Colonic mucosa (tissue), 4 donors: Measurements from ENCODE around the gene SPC24. TPM values are rescaled to one million over a fixed set of nuclear protein-coding genes. Genes with fewer than 3 reads are reported as not detected.

Experiments
- DNase-seq: peaks from one replicate; pipeline ENCODE4 v3.0.0-alpha.2; 2020
- H3K27ac ChIP-seq: fragments of 200-600 bp; one replicate; pipeline ENCODE4 v1.8.0; 2021
- H3K27me3 ChIP-seq: fragments of 200-600 bp; one replicate; pipeline ENCODE4 v1.8.0; 2021
- H3K36me3 ChIP-seq: fragments of 200-600 bp; one replicate; pipeline ENCODE4 v1.8.0; 2021
- H3K4me1 ChIP-seq: fragments of 200-600 bp; one replicate; pipeline ENCODE4 v1.8.0; 2021; ENCODE audit warnings: mild to moderate bottlenecking
- H3K4me3 ChIP-seq: fragments of 200-600 bp; one replicate; pipeline ENCODE4 v1.8.0; 2021
- H3K9ac ChIP-seq, 2 donors: one replicate each; pipeline ENCODE4 v1.7.0; 2013; ENCODE audit warnings: control low read depth in 2 of 2, low read depth in 2 of 2, low read length in 2 of 2
- H3K9me3 ChIP-seq: fragments of 200-600 bp; one replicate; pipeline ENCODE4 v1.8.0; 2021
- intact Hi-C: fragments of 100-400 bp; cut with DNase I; formaldehyde crosslinking; loops from one replicate; pipeline ENCODE4 v1.14.1; 2022
- total RNA-seq, 2 donors: library from RNA; stranded (reverse); fragmentation: NEBNext Ultra II Directional in 1 of 2; extraction: Animal tissue kit (Norgen Biotek cat#: 25700) in 1 of 2; gene quantifications; one replicate each; pipeline ENCODE4 v1.2.1, GENCODE V29; 2021
- TF ChIP-seq, protein P1 (sequence below): fragments of 200-600 bp; IDR thresholded peaks from one replicate; pipeline ENCODE4 v1.8.0; 2022; ENCODE audit warnings: antibody characterized with exemption, mild to moderate bottlenecking
- donor health status: healthy.
- donor health status: DM: no; HTN: no; CAD: no.
- donor health status: DM: no; HTN: no; CAD: no.

The SPC24 gene
- total RNA-seq, 2 donors from 2014 or later = 9.4 to 47.6 TPM

DNA sequence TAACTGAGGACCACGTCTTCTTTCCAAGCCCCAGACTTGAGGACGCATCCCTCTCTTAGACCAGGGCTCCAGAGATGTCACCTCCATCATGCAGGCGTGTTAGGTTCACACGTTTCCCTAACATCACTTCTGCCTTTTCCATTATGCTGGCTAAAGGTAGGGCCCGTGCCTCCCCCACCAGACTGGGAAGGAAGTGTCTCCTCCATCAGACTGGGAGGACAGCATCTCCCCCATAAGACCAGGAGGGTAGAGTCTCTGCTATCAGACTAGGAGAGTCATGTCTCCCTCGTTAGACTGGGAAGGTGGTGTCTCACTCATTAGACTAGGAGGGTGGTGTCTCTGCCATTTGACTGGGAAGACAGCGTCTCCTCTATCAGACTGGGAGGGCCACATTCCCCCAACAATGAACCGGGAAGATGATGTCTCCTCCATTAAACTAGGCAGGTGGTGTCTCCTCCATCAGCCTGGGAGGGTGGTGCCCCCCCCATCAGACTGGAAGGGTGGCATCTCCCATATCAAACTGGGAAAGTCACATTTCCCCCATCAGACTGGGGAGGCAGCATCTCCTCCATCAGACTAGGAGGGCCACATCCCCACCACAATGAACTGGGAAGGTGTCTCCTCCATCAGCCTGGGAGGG is 18.1 kb upstream of the SPC24 start:
- Histone ChIP-seq H3K27ac (no peak overlapping the region), H3K9ac (no peak overlapping the region), H3K36me3 (no peaks in the 10 kb centered on the region), H3K9me3 (no peaks in the 10 kb centered on the region), H3K4me3 (no peak overlapping the region), H3K27me3 (no peaks in the 10 kb centered on the region), H3K4me1 (no peaks in the 10 kb centered on the region)
- TF ChIP-seq, protein P1, sequence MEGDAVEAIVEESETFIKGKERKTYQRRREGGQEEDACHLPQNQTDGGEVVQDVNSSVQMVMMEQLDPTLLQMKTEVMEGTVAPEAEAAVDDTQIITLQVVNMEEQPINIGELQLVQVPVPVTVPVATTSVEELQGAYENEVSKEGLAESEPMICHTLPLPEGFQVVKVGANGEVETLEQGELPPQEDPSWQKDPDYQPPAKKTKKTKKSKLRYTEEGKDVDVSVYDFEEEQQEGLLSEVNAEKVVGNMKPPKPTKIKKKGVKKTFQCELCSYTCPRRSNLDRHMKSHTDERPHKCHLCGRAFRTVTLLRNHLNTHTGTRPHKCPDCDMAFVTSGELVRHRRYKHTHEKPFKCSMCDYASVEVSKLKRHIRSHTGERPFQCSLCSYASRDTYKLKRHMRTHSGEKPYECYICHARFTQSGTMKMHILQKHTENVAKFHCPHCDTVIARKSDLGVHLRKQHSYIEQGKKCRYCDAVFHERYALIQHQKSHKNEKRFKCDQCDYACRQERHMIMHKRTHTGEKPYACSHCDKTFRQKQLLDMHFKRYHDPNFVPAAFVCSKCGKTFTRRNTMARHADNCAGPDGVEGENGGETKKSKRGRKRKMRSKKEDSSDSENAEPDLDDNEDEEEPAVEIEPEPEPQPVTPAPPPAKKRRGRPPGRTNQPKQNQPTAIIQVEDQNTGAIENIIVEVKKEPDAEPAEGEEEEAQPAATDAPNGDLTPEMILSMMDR = no peak
- intact Hi-C loops = no loop called here
- no peak for DNase-seq

DNA sequence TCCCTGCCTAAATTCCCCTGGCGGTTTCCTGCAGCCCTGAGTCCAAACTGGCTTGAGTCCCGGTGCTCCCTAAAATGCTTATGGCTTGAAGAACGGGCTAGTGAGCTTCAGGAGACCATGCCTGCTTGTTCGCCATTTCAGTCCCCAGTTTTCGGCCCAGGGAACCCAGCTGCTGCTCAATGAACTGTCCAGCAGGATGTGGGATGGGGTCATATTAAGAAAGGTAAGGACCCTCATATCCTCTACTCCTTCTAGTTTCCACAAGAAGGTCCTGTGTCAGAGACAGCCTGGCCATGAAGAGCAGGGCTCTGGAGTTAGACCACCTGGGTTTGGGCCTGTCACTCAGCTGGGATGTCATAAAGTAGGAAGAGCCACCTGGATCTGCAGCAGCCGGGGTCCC is 17.0 kb upstream of the SPC24 start:
- Histone ChIP-seq H3K9ac (no peak overlapping the region), H3K9me3 (no peaks in the 10 kb centered on the region), H3K27me3 (no peaks in the 10 kb centered on the region), H3K27ac (no peak overlapping the region), H3K4me3 (no peak overlapping the region), H3K4me1 (no peaks in the 10 kb centered on the region), H3K36me3 (no peaks in the 10 kb centered on the region)
- intact Hi-C loops = no loop called here
- TF ChIP-seq, protein P1 = no peak
- no peak for DNase-seq

DNA sequence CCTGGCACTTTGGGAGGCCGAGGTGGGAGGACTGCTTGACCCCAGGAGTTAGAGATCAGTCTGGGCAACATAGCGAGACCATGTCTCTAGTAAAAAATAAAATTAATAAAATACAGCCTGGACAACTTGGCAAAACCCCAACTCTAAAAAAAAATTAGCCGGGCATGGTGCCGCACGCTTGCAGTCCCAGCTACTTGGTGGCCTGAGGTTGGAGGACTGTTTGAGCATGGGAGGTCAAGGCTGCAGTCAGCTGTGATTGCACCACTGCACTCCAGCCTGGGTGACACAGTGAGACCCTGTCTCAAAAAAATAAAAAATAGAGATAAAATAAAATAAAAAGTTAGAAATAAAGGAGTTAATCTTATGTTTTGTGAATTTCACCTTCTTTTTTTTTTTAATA is 15.6 kb upstream of the SPC24 start:
- intact Hi-C loops = no loop called here
- Histone ChIP-seq H3K9me3 (no peaks in the 10 kb centered on the region), H3K4me1 (no peaks in the 10 kb centered on the region), H3K4me3 (no peak overlapping the region), H3K9ac (no peak overlapping the region), H3K27ac (no peak overlapping the region), H3K36me3 (no peaks in the 10 kb centered on the region), H3K27me3 (no peaks in the 10 kb centered on the region)
- TF ChIP-seq, protein P1 = no peak
- DNase-seq = no peak

DNA sequence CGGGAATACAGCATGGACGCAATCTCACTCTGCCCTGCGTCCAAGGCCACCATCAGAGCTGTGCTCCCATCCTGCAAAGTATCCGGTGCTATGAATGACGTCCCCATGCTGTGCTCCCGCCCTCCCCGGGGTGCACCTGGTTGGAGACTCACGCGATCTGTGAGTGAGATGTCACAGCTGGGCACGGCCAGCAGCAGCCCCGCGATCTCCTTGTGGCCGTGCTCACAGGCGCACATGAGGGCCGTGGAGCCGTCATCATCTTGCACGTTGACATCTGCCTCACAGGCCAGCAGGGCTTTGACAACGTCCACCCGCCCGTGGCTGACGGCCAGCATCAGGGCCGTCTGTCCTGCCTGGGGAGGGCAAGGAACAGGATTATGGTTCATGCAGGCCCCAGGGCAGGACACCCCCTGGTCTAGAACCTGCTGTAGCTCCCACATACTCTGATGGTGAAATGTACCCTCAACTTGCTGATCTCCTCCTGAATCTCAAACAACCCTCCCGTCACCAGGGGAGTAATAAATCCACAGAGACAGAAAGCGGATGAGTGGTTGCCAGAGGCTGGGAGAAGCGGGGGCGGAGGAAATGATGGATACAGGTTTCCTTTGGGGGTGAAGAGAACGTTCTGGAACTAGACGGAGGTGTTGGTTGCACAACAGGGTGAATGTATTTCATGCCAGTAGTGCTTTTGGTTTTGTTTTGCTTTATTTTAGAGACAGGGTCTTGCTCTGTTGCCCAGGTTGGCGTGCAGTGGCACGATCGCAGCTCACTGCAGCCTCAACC is 14.5 kb upstream of the SPC24 start:
- intact Hi-C loops = no loop called here
- DNase-seq = no peak

DNA sequence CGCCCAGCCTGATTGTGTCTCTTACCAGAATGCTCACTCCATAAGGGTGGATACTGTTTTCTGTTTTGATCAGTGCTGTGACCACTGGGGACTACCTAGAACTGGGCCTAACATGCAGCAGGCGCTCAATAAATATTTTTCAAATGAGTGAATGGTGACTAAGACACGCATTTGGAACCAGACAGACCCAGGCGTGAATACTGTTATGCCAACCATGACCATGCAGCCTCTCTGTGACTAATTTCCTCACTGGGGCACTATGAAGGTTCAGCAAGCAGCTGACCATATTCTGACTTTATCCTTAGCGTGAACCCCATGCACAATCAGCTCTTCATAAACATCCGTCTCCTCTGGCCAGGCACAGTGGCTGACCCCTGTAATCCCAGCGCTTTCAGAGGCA is 13.0 kb upstream of the SPC24 start:
- Histone ChIP-seq H3K36me3 (no peaks in the 10 kb centered on the region), H3K27ac (no peak overlapping the region), H3K9me3 (no peaks in the 10 kb centered on the region), H3K4me1 (no peaks in the 10 kb centered on the region), H3K27me3 (no peaks in the 10 kb centered on the region), H3K9ac (no peak overlapping the region), H3K4me3 (no peak overlapping the region)
- TF ChIP-seq, protein P1 = no peak
- no peak for DNase-seq
- intact Hi-C loops = no loop called here

More for the DNA sequence above, 14.5 kb upstream of the SPC24 start:
- no peak overlapping the region for H3K9ac ChIP-seq
- no peak overlapping the region for H3K27ac ChIP-seq
- no peaks in the 10 kb centered on the region for H3K27me3 ChIP-seq
- no peaks in the 10 kb centered on the region for H3K36me3 ChIP-seq
- no peaks in the 10 kb centered on the region for H3K9me3 ChIP-seq
- H3K4me1 ChIP-seq = no peaks in the 10 kb centered on the region
- TF ChIP-seq, protein P1 = no peak
- H3K4me3 ChIP-seq = no peak overlapping the region
